GM21737 (cell line): ENCODE measurements around the gene ARHGAP26.
"Not testable (repeated sequence)": the region's sequence is repeated elsewhere in the genome, so short reads cannot be mapped to it uniquely, and the experiment has no call there.

Experiments
- ATAC-seq: cut with Tn5 transposase; IDR thresholded peaks from one replicate; pipeline ENCODE4 v1.9.1; 2021; ENCODE audit warnings: mild to moderate bottlenecking, moderate library complexity; ENCODE audit not compliant: unreplicated experiment

The ARHGAP26 gene

DNA sequence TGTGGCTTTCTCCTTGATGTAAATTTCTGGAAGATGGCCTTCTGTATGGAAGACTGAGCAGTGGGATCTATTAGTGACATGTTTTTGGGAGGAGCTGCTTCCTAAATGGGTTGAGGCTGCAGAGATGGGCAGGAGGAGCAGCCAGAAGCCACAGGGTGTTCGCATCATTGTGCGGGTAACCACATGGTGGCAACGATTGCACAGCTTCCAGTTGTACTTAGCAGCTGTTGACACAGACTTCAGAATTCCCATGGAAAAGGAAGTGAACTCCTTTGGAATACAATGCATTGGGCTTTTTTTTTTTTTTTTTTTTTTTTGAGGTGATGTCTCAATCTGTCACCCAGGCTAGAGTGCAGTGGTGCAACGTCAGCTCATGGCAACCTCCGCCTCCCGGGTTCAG, 336.0 kb downstream of the ARHGAP26 start:
- ATAC-seq = no peak

DNA sequence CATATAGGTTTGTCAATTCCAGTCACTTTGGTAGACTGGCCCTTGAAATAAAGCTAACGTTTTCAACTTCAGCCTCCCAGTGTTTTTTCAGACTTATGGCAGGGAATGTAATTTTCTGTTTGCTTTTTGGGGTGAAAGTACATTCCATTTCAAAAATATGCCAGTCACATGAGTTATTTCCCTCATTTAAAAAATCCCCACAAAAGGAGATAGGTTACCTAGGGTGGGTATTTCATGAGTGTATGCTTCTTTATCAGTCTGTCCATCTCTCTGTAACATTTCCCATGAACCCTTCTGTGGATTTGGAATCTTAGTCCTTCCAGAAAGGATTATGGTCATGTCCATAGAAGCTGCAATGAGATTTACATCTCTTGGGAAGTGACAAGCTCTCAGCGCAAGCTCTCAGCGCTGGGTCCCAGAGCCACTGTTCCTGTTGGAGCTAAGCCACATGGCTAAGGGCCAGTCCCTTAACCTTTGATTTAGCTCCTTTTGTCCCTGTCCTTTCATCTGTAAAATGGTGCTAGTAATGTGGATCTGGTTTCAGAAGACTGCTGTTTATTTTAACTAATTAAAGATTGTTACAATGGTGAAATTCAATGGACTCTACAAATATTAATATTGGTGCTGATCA, 338.4 kb downstream of the ARHGAP26 start:
- no peak for ATAC-seq

DNA sequence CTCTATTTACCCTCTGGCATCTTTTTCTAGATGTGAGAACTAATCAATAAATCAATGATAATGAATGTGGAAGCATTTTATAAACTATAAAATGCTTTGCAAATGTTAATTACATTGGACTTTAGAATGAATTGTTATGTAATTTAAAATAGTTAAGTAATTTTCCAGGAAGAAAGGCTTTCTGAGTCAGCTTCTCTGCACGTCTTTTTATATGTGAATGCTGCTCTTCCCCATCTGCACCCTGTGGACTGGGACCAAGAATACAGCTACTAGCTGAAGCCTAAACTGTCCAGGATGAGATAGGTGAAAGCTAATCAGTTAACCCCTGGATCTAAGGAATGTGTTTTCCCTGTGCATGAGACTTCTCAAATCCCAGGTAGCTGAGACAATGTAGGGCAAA, 340.4 kb downstream of the ARHGAP26 start:
- no peak for ATAC-seq

DNA sequence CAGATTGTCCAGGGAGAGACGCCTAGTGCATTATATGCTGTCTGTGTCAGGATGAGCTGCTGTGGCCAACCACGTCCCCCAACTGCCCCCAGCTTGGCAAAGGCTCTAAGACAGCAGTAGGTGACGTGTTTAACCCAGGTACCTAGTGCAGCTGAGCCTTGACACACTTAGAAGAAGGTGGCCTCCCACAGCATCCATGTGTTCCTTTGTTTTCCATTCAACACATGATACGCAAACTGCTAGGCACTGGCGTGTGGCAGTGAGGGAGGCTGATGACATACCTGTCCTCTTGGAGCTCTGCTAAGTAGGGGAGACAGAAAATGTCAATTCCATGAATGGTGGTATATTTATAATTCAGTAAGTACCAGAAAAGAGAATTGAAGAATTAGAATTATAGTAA, 341.6 kb downstream of the ARHGAP26 start:
- ATAC-seq = no peak

DNA sequence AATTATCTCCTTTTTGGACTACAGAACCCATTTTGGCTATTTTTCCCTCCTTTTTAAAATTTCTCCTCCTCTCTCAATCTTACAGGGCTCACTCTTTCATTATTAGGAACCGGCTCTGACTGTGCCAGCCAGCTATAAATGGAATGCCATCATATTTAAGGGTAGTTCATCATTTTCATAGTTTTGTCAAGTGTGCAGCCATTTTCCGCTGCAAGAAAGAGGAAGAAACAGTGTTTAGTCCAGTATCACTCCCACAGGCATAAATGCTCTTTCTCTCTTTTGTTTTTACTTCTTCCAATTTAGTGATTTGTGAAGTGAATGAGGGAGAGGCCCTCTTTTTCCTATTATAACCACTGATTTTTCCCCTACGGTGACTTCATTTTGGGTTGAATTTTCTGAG, 343.3 kb downstream of the ARHGAP26 start:
- no peak for ATAC-seq

DNA sequence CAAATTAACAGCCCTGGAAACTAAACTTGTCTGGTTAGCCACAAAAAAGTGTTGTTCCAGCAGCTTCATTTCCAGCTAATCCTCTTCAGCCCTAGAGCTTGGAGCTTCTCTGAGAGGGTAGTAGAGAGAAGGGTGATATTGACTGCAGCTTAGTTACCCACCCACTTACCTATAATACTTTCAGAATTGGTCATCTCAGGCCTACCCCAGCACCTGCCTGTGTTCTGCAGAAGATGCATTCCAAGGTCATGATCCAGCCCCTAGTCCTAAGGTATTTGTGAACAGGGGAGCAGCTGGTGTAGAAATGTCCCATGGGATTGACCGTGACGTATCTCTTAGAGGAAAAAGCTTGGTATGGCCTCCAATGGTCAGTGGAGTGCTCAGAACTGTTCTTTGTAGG, 344.3 kb downstream of the ARHGAP26 start:
- ATAC-seq = no peak

DNA sequence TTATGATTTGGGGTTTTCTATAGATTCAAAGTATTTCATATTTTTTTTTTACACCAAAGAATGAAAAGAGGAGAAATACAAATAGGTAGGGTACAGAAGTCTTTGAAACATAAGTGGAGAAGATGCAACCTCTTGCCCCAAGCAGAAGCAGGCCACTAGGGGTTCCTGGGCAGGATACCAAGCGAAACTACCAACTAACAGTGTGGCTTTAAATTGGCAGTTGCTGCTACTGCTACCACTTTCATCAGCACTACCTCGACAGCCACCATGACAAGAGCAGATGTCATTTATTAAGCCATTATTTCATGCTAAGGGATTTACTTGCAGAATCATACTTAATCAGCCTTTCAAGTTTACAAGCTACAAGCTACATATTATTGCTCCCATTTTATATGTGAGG, 345.2 kb downstream of the ARHGAP26 start:
- no peak for ATAC-seq

DNA sequence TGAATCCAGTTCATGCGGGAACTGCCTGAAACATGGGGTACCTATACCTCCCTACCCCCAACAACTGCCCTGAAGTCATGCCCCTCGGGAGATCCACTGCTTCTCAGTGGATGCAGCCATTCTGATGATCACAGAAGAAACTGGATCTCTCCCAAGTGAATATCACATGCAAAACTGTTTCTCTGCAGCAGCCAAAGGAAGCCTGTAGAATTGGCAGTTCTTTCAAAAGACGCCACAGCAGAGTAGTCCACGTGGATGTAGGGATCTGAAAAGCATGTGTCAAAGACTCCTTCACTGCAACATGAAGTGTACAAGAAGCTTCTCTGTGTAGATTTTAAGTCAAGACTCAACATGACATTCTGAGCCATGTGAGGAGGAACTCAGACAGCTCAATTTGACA, 346.6 kb downstream of the ARHGAP26 start:
- ATAC-seq = no peak

DNA sequence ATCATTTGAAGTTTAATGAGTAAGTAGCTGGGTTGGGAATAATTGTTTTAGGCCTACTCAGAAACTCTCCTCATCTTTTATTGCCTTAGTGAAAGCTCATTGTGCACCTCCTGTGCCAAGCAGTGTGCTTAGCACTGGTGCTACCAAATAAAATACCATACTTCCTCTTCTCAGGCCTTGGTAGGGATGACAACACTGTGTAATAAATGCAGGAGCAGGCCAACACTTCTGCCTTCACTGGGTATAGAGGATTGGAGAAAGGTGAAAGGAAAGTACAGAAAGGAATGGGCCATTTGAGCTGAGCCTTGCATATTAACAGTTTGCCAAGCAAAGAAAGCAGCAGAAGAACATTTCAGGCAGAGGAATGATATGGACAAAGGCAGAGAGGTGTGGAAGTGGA, 347.6 kb downstream of the ARHGAP26 start:
- ATAC-seq = no peak

DNA sequence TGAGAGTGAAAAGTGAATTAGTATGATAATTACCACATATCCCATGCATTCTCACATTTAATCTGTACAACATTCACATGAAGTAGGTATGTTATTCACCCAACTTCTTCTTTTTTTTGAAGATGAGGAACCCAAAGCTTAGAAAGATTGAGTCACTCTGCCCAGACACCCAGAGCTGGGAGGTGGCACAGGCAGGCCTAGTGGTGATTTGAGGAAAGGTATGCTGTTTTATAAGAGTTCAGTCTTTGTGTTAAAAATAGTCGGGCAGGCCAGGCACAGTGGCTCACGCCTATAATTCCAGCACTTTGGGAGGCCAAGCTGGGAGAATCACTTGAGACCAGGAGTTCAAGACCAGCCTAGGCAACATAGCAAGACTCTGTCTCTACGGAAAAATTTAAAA, 348.0 kb downstream of the ARHGAP26 start:
- ATAC-seq = no peak

DNA sequence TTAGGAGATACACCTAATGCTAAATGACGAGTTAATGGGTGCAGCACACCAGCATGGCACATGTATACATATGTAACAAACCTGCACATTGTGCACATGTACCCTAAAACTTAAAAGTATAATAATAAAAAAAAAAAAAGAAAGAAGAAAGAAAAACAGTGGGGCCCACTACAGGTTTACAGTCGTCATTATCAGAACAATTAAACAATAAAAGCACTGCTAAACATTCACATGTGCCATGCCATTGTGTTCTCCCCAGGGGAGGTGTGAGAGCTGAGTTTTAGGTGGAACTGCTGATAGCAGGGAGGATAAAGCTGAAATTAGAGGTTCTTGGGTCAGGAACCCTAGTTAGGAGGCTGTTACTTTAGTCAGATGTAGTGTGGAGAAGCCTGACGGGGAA, 348.6 kb downstream of the ARHGAP26 start:
- not testable (repeated sequence) for ATAC-seq

DNA sequence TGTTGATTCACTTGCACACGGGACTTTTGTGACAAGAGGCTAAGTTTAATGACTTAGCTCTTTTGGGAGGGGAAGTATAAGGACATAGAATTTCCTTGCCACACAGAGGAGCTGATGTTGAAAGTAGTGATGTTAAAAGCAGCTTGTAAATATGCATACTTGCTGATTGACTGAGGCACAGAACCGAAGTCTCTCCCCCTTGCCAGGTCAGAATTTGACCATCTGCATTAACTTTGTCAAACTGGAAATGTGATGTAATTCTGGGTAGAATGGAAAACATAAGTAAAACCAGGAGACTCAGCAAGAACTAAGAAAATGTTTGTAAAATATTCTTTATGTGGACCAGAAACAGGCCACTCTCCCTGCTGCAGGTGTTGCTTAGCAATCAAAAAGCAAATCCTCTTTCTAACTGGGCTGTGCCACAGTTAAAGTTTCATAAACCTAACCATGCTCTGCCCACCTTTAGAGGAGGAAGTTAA, 349.2 kb downstream of the ARHGAP26 start:
- no peak for ATAC-seq

DNA sequence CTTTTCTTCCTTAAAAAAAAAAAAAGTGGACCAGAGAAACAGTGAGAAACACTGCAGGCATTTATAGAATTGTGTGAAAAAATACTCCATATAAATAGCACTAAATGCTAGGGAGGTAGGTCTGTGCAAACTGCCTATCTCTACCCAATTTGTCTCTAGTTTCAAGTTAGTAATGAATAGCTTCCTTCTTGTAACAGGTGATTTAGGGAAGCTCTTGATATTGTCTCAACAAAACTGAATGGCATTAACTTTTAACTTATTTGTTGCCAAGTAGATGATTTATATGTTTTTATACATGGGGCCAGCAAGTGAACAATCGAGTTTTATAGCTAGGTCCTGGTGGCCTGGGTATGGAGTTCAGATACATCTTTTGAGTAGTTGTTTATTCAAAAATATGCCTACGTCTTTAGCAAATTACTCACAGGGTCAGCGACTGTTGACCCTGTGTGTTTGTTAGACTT, 349.7 kb downstream of the ARHGAP26 start:
- no peak for ATAC-seq

DNA sequence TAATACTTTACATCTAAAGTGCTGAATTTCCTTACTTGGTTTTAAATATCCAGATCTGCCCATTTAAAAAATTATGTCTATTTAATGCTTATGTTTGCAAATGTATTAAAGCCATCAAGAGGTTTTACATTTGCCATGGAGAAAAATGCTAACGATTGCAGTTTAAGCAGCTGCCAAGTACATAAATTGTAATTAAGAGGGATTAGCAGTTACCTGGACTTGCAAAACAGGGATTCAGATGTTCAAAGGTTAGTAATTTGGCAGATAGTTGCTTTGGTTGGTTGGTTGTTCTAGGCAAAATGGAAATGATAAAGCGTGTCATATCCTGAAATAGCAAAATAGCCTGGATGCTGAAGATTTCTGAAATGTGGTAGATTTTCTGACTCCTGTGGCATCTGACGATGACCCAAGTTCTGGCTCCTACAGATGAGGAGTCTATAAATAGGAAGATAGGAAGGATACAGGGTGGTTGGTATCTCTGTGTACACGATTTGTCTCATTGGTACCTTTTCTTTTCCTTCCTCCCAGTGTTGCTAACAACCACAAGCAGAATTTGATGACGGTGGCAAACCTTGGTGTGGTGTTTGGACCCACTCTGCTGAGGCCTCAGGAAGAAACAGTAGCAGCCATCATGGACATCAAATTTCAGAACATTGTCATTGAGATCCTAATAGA, 350.4 kb downstream of the ARHGAP26 start:
- no peak for ATAC-seq

DNA sequence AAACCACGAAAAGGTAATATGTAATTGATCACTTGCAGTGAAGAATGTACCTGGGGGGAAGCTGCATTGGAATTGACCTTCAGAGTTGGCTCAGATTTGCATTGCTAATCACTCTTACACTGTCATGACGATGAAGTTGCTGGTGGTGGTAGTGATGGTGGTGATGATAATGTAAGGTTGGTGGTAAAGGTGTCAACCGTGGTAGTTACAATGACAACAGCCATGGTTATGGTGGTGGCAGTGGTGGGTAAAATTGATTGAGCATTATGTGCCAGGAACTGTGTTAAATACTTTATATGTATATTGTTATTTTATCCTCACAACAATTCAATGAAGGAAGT, 350.9 kb downstream of the ARHGAP26 start:
- ATAC-seq = no peak

DNA sequence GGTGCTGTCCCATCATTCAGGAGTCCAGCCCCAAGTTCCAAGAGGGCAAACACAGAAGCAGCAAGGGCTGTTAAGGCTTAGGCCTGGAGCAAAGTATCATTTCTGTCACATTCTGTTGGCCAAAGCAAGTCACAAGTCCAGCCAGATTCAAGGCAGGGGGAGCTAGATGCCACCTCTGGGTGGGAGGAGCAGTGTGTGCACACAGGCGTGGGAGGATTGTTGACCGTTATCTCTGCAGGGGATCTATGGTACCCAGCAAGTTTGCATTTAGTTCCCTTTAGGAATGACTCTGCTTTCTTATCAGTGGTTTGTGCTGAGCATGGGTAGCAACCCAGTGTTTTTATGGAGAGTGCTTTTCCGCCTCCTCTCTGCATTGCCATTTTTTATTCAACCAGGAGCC, 354.4 kb downstream of the ARHGAP26 start:
- no peak for ATAC-seq

DNA sequence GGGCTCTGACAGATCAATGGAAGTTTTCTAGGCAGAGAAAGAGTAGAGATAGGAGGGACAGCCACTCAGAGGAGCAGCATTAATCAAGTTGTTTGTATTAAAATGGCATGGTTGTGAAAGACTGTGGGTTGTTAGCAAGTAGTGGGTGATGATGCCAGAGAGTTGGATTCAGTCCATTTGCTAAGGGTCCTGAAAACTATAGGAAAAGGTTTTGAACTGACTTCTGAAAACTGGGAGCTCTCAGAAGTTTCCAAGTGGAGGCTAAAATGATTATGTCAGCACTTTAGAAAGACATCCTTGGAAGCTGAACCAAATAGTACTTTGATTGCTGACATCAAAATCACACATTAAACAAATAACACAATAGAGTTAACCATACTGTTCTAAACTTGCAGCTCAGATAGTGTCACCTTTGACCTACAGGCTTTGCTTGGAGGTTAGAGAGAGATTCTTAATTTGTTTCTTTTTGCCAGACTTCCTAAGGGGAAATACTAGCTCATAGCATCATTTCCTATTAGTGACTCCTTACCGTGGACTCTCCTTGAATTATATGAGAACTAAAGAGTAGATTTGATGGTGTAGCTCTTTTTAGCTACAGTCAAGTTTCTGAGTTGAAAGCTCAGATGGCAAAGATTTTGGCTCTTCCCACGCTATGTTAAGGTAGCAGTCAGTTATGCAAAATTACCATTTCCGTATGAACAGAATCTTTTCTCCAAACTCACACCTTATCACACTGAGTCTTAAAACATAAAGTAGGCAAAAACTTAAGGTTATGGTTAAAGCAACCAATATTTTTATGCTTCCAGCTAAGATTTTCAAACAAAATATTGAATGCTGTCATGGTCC, 356.2 kb downstream of the ARHGAP26 start:
- no peak for ATAC-seq

DNA sequence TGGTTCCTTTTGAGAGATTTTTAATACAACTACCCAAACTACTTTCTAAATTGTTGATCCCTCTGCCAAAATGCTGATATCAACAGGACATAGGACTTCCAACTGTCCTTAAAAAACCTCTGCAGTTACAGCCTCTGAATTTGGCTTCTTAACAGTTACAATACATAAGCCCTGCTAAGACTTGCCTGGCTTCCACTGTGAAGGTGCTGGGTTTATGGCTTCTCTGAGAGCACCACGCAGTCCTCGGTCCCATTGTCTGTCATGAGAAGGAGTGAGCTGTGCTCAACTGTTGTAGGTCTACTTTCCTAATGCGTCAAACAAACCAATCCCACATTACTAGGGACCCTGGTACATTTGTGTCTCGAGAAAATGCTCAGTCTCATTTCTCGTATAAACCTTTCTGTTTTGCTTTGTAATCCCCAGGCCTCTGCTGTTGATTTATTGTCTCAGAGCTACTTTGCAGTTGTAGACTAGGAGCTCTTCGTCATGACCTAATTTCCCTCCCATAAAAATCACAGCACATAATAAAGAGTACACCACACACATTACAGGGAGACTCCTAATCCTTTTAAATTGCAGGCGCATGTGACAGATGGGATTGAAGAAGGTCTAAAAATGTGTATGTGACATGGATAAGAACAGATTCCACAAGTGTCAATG, 358.4 kb downstream of the ARHGAP26 start:
- ATAC-seq = no peak

DNA sequence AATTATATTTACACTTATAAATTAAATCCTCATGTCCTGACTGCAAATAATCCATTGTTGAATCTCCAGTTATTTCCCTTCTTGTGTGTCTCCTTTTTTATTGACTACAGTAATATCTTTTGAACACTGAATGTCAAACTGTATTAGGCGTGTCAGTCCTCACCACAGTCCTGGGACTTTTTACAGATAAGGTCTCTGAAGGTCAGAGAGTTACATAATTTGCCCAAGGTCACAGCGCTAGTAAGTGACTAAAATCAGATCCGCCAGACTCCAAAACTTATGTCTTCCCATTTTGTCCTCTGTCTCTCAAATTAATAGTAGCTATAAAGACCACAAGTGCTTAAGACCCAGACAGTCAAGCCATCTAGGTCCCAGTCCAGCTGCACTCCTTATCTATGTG, 359.0 kb downstream of the ARHGAP26 start:
- no peak for ATAC-seq

DNA sequence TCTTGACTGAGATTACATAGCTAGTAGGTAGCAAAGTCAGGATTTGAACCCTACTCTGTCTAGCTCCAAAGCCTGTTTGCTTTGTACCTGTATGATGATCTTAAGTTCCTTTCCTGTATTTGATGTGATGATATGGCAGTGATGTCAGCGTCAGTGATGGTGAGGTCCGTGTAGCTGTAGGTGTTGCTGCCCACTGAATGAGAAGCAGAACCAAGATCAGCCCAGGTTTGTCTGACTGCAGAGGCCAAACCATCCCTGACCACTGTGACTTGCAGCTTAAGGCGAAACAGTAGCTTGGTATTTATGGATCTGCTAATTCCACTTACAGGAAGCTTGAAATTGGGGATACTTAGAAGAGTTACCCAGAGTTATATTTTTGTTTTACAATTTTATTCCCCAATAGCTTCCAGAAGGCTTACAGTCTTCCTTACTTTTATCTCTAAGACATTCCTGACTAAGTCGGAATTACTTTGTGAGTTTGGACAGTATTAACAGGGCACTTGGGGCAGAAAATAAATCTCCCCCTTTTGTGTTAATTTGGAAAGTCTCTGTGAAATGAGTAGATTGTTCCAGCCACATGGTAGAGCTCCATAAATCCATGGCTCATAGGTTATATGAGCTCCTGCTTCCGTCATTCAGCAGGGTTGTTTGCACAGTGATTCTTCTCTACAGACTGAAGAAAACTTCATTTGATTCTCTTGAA, 359.9 kb downstream of the ARHGAP26 start:
- no peak for ATAC-seq
